Liver (tissue), 9 donors: ENCODE results near the gene ZIM2. TPM values are rescaled to one million over a fixed set of nuclear protein-coding genes. Genes with fewer than 3 reads are reported as not detected.
A peak's percentile ranks its signal among the peaks of the same experiment; 100 is the strongest.

Experiments used
- DNase-seq: peaks from one replicate; pipeline ENCODE4 v3.0.0-alpha.2; 2017; ENCODE audit warnings: low spot score
- H3K27ac ChIP-seq, 2 donors: one replicate each; pipeline ENCODE4 v1.7.0; 2013; ENCODE audit warnings: inconsistent platforms in 2 of 2, low read length in 2 of 2, control low read depth in 1 of 2, low read depth in 1 of 2, mild to moderate bottlenecking in 1 of 2
- H3K27me3 ChIP-seq, 4 donors: one replicate each; pipeline versions ENCODE4 v1.6.1 to v1.7.0; 2013; ENCODE audit warnings: low read length in 3 of 4, inconsistent platforms in 1 of 4, mild to moderate bottlenecking in 1 of 4, moderate library complexity in 1 of 4; ENCODE audit not compliant: control insufficient read depth in 4 of 4, insufficient read depth in 4 of 4
- H3K36me3 ChIP-seq, 4 donors: one replicate each; pipeline versions ENCODE4 v1.6.1 to v1.7.0; 2013; ENCODE audit warnings: low read length in 3 of 4, mild to moderate bottlenecking in 3 of 4, low read depth in 1 of 4, moderate library complexity in 1 of 4; ENCODE audit not compliant: control insufficient read depth in 4 of 4, insufficient read depth in 3 of 4
- H3K4me1 ChIP-seq, 4 donors: one replicate each; pipeline versions ENCODE4 v1.6.1 to v1.7.0; 2013; ENCODE audit warnings: low read length in 3 of 4, mild to moderate bottlenecking in 3 of 4, moderate library complexity in 1 of 4; ENCODE audit not compliant: control insufficient read depth in 4 of 4, insufficient read depth in 4 of 4
- H3K4me3 ChIP-seq, 3 donors: one replicate each; pipeline versions ENCODE4 v1.6.1 to v1.7.0; 2013; ENCODE audit warnings: low read length in 3 of 3, control low read depth in 1 of 3, low read depth in 1 of 3, mild to moderate bottlenecking in 1 of 3
- H3K9ac ChIP-seq, 2 donors: one replicate each; pipeline ENCODE4 v1.7.0; 2013; ENCODE audit warnings: low read length in 2 of 2, mild to moderate bottlenecking in 2 of 2, moderate library complexity in 2 of 2, control low read depth in 1 of 2, low read depth in 1 of 2
- H3K9me3 ChIP-seq, 4 donors: one replicate each; pipeline versions ENCODE4 v1.6.1 to v1.7.0; 2013; ENCODE audit warnings: low read length in 3 of 4; ENCODE audit not compliant: control insufficient read depth in 4 of 4
- EGR1 ChIP-seq, 2 donors: IDR thresholded peaks; 2 replicates each; pipeline ENCODE4 v1.6.1; 2016 to 2018; ENCODE audit warnings: antibody characterized with exemption in 2 of 2, low read depth in 2 of 2
- GABPA ChIP-seq, 2 donors: IDR thresholded peaks in 1 of 2; conservative IDR thresholded peaks in 1 of 2; 2 replicates each; pipeline ENCODE4 v1.6.1; 2016; ENCODE audit warnings: antibody characterized with exemption in 2 of 2, mild to moderate bottlenecking in 1 of 2, moderate library complexity in 1 of 2
- HNF4A ChIP-seq, 2 donors: conservative IDR thresholded peaks; 2 replicates each; pipeline ENCODE4 v1.6.1; 2016; ENCODE audit warnings: antibody characterized with exemption in 2 of 2, mild to moderate bottlenecking in 2 of 2
- HNF4G ChIP-seq: IDR thresholded peaks from 2 replicates; pipeline ENCODE4 v1.6.1; 2016; ENCODE audit warnings: antibody characterized with exemption
- JUND ChIP-seq, 2 donors: IDR thresholded peaks; 2 replicates each; pipeline ENCODE4 v1.6.1; 2016; ENCODE audit warnings: antibody characterized with exemption in 2 of 2
- RAD21 ChIP-seq, 2 donors: IDR thresholded peaks; 2 replicates each; pipeline ENCODE4 v1.6.1; 2016; ENCODE audit warnings: antibody characterized with exemption in 2 of 2, mild to moderate bottlenecking in 2 of 2
- RXRA ChIP-seq, 2 donors: IDR thresholded peaks; 2 replicates each; pipeline ENCODE4 v1.6.1; 2017 to 2018; ENCODE audit warnings: antibody characterized with exemption in 2 of 2, mild to moderate bottlenecking in 1 of 2
- SP1 ChIP-seq: IDR thresholded peaks from 2 replicates; pipeline ENCODE4 v1.6.1; 2018; ENCODE audit warnings: antibody characterized with exemption, mild to moderate bottlenecking
- WGBS: extraction: QIAGEN DNeasy Blood & Tissue Kit; methylation state at CpG from one replicate; pipeline ENCODE4 v1.1.7; 2013; 5-methylcytosine and 5-hydroxymethylcytosine counted together
- polyA plus RNA-seq, 2 donors: library from polyadenylated mRNA; stranded (reverse) in 1 of 2; unstranded in 1 of 2; fragments of 200-250 nt in 1 of 2; fragments of >200 nt in 1 of 2; fragmentation: Nextera tagmentation in 1 of 2; extraction: Ambion mirVana in 1 of 2; gene quantifications; one replicate each; pipeline versions ENCODE4 v1.2.1 to v1.2.3, GENCODE V29; 2013 to 2015
- total RNA-seq, 2 donors: library from RNA; depleted of rRNA; stranded (reverse); fragments of >200 nt; gene quantifications; one replicate each; pipeline ENCODE4 v1.2.3, GENCODE V29; 2014
- TF ChIP-seq, protein P1 (sequence below): fragments of 150-350 bp; IDR thresholded peaks from 2 replicates; pipeline ENCODE4 v1.5.1; 2017; ENCODE audit warnings: improper control_type of control experiment, low read depth, low read length; ENCODE audit not compliant: missing input control
- TF ChIP-seq, protein P2 (sequence below): IDR thresholded peaks from 2 replicates; pipeline ENCODE4 v1.6.1; 2016; ENCODE audit warnings: antibody characterized with exemption
- donor health status: healthy.
- donor health status: healthy.
- donor health status: healthy.
- donor health status: healthy.
- donor health status: healthy.

ZIM2 gene
- total and polyA plus RNA-seq, 4 donors: 0.03 to 3.2 (median 0.33) TPM; not detected in 1

DNA sequence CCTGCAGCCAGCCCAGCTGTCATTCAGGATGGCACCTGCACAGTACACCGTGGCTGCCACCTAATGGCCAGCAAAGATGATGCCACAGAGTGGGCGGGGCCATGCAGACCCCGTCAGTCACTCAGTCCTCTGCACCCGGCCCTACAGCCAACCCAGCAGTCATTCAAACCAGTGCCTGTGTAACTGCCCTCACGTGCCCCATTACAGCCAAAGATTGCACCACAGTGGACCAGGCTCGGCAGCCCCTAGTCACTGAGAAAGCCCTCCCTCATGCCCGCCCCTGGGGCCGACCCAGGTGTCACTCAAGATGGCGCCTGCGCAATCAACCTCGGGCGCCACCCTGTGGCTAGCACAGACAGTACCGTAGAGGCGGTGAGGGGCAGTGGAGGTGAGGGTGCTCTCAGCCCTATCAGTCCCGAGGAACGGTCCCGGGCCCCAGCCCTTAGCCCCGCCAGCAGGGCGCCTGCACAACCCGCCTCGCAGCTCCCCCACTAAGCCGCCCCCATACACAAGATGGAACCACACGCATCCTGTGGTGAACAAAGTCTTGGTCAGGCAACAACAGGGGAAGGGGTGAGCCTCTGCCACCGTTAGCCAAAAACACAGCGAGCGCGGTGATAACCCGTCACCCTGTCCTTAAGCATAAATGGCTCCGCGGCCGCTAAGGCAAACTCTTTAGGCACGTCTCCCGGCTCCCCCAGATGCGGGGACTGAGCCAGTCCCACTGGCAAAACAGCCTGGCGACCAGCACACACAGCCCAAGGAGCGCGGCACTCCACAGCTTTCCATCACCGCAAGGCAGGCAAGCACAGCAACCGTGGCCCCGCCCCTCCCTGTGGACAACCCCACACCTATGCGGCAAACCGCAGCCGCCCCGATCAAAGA is 2.3 kb downstream of the ZIM2 start:
- Histone ChIP-seq H3K27ac (peak overlapping the region; percentile 88 to 91), H3K9me3 (peaks cover 0 to 9% (median under 1%) of the 10 kb centered on the region in 4 donors), H3K27me3 (no peaks in the 10 kb centered on the region), H3K9ac (no peak overlapping the region), H3K36me3 (peaks cover 0 to 2% (median 0%) of the 10 kb centered on the region in 4 donors), H3K4me3 (peak overlapping the region; percentile 43 to 60 (median 57)), H3K4me1 (peaks cover 0 to 20% (median 4%) of the 10 kb centered on the region in 4 donors)
- peak; percentile 54 for DNase-seq
- peak in 1 of 2 donors; percentile 37 for TF ChIP-seq RAD21 (IDR thresholded peaks at IDR 0.05)
- TF ChIP-seq RXRA (IDR thresholded peaks at IDR 0.05): no peak
- TF ChIP-seq SP1: peak; percentile 16
- TF ChIP-seq, protein P1, sequence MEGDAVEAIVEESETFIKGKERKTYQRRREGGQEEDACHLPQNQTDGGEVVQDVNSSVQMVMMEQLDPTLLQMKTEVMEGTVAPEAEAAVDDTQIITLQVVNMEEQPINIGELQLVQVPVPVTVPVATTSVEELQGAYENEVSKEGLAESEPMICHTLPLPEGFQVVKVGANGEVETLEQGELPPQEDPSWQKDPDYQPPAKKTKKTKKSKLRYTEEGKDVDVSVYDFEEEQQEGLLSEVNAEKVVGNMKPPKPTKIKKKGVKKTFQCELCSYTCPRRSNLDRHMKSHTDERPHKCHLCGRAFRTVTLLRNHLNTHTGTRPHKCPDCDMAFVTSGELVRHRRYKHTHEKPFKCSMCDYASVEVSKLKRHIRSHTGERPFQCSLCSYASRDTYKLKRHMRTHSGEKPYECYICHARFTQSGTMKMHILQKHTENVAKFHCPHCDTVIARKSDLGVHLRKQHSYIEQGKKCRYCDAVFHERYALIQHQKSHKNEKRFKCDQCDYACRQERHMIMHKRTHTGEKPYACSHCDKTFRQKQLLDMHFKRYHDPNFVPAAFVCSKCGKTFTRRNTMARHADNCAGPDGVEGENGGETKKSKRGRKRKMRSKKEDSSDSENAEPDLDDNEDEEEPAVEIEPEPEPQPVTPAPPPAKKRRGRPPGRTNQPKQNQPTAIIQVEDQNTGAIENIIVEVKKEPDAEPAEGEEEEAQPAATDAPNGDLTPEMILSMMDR: peak; percentile 38
- WGBS: 49% methylated on average over 44 of the region's 44 CpGs

DNA sequence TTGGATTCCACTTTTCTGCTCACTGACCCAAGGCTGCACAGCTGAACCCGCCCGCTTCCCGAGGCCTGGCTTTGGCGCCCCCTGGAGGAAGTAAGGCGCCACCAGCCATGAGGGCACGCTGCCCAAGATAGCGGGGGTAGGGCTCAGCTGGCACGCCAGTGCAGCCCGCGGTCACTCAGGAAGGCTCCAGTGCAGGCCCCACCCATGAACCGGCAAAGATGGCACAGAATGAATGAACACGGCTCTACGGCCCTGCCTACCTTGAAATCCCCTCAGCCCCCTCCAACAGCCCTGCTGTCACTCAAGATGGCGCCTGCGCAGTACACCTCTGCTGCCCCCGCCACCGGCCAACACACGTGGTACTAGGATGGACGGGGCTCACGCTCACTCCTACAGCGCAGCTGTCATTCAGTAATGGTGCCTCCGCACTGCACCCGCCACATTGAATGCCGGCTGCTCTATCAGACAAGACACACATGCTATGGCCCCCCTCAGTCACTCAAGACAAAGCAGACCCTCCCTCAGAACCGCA is 3.0 kb downstream of the ZIM2 start:
- Histone ChIP-seq H3K27me3 (no peaks in the 10 kb centered on the region), H3K27ac (peak overlapping the region; percentile 88 to 91), H3K9ac (no peak overlapping the region), H3K4me1 (peaks cover 0 to 20% (median 4%) of the 10 kb centered on the region in 4 donors), H3K36me3 (peaks cover 0 to 2% (median 0%) of the 10 kb centered on the region in 4 donors), H3K9me3 (peaks cover 0 to 9% (median under 1%) of the 10 kb centered on the region in 4 donors), H3K4me3 (peak overlapping the region; percentile 43 to 60 (median 52))
- TF ChIP-seq JUND (IDR thresholded peaks at IDR 0.05): no peak
- TF ChIP-seq RAD21 (IDR thresholded peaks at IDR 0.05): peak; percentile 75 to 81
- TF ChIP-seq, protein P2, sequence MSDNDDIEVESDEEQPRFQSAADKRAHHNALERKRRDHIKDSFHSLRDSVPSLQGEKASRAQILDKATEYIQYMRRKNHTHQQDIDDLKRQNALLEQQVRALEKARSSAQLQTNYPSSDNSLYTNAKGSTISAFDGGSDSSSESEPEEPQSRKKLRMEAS: peak; percentile 18
- no peak for TF ChIP-seq HNF4A (conservative IDR thresholded peaks at IDR 0.05)
- no peak for TF ChIP-seq GABPA (IDR thresholded peaks at IDR 0.05 in 1 of 2, conservative IDR thresholded peaks at IDR 0.05 in 1 of 2)
- no peak for TF ChIP-seq HNF4G
- peak in 1 of 2 donors; percentile 50 for TF ChIP-seq RXRA (IDR thresholded peaks at IDR 0.05)
- no peak for TF ChIP-seq EGR1 (IDR thresholded peaks at IDR 0.05; ENCODE audit: low read depth in 2 of 2)
- TF ChIP-seq, protein P1: peak; percentile 82
- 49% methylated on average over 25 of the region's 25 CpGs for WGBS
- DNase-seq: peak; percentile 59
